Hematopoietic multipotent progenitor cell treated with erythropoietin and hydrocortisone succinate and interleukin-3 and kit ligand, for 15 days (in vitro differentiated cells): ENCODE data around the gene OR10D3.
A peak's percentile ranks its signal among the peaks of the same experiment; 100 is the strongest.
"Not testable (repeated sequence)": the region's sequence is repeated elsewhere in the genome, so short reads cannot be mapped to it uniquely, and the experiment has no call there.

Experiments used
- DNase-seq: peaks from one replicate; pipeline ENCODE4 v3.0.0-alpha.2; 2015; ENCODE audit warnings: low spot score

The OR10D3 gene

DNA sequence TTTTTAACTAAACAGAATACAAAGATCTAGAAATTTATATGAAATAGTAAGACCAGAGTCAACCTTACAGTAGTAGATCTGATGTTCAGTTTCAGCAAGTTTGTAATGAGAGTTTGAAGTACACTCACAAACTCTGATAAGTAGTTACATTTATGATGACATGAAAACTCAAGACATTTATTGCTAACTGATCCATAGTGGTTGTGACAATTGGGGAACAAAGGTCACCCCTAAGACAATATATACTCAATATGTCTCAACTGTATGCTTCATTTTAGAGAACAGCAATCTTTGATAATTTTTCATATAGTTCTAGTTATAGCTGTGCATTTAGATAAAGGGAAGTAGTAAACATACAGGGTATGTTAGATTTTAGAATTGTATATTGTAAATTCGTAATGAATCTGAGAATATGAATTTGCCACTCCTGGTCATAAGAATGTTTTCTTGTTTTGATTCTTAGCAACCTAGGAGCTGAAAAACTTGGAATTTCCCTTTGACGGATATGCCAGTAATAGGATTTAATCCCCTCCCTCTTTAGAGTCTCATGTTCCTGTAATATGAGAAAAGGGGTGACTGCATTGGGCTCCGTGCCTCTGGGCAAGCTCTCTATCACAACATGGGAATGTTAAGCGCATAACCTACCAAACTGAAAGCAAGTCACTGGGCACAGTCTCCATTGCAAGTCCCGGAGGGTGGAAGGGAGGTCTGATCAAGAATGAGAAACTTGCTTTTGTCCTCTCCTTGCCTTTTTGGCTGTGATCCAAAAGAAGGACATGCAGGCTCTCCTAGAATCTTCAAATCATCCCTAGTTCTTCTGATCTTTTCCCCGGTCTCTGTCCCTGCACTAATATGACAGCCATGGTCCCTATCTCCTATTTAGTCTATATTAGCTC is 11.4 kb downstream of the OR10D3 start:
- DNase-seq = no peak

DNA sequence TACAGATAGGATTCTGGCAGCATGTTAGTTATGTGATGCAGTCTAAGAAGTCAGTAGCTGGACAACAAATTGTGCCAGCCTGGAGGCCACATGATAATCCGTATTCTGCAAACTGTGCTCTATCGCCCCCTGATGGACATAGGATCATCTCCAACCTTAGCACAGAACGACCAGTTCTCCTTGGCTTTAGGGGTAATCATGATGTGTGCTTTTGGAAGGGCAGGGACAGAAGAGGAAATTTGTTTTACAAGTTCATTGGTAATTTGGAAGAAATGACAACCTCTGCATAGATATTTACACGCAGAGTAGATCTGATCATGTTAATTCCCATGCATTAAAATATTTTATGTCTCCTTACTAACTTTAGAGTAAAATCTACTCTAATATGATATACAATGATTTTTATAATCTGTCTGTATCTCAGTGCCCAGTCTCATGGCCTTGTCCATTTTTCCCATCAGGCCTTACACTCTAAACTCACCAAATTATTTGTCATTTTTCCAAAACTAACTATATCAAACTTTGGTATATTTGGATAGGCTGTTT is 12.1 kb downstream of the OR10D3 start:
- peak; percentile 76 for DNase-seq

DNA sequence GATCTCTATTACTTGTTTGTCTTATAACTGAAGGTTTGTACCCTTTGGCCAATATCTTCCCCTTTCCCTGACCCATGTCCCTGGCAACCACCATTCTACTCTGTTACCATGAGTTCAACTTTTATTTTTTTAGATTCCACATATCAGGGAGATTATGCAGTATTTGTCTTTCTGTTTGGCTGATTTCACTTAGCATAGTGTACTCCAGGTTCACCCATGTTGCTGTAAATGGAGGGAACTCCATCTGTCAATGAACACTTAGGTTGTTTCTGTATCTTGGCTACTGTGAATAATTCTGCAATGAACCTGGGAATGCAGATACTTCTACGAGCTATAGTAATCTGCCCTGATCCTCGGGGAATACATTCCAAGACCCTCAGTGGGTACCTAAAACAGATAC is 14.9 kb downstream of the OR10D3 start:
- DNase-seq = no peak

DNA sequence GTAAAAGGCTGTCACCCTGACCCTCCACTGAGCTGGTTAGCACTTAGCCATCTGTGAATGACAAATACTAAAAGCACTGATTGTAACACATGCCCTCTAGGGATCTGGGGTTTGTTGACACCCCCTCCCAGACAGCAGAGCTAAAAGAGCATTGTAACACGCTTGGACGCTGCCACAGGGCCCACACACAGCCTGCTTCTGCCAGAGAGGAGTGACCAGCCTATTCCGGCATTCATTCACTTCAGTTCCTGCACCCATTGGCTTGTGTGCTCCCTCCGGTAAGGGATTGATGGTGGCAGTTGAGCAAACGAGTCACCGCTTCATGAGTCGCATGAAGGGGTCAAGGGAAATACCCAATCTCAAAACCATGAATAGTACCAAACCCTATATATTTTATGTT is 15.8 kb downstream of the OR10D3 start:
- DNase-seq = no peak

DNA sequence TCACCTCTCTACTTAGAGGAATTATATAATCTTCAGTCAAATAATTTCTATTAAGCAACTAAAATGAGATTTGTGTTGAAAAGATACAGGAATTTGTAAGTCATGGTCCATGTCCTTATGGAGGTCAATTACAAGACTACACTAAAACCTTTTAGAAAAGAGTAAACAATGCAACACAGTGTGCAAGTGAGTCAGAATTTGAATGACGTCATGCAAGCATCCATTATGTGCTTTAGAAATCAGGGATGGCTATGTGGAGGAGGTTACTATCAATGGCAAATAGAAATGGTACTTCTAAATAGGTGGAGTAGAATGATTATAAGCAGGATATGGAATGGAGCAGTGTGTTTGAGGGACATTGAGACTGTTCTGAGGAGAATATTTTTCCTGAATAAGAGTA is 16.6 kb downstream of the OR10D3 start:
- DNase-seq = no peak

DNA sequence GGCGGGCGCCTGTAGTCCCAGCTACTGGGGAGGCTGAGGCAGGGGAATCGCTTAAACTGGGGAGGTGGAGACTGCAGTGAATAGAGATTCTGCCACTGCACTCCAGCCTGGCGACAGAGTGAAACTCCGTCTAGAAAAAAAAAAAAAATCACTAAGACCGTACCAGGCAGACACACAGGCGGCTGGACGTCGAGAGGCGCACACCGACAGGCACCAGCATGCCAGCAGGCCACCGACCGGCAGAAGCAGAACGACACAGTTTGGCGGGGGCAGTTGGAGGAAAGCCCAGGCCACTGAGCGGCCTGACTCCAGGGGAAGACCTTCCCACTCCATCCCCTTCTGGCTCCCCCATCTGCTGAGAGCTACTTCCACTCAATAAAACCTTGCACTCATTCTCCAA is 17.5 kb downstream of the OR10D3 start:
- no peak for DNase-seq

DNA sequence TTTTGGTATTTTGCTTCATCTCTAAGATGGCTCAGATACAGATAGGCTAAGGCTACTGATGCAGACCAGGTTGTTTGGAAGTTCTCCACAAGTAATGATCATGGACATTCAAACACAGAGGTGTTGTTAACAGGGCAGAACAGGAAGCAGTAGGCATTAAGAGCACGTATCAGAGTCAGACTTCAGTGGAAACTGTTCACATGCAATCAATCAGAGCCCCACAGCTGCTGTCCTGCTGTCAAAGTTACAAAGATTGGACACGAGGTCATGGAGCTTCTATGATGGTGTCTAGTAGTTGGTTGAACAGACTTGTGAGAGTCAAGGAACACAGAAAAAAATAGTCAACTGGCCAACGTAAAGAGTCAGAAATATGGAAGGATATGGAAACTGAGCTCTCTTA is 19.8 kb downstream of the OR10D3 start:
- no peak for DNase-seq

DNA sequence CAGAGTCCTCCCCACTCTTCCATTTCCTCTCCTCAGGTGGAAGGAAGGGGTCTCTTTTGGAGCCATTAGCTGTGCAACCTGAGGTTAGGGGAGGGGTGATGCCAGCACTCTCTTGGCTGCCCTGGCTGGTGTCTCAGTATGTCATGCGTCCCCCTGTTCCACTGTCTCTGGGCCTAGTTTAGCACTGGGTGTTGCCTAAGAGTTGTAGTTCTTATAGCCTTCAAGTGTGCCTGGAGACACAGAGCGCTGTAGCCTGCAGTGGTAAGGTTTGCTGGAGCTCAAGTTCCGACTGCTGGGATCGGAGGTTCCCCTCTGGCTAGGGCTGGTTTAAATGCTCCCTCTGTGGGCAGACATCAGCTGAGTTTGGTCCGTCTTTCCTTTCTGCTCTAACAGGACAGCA is 20.9 kb downstream of the OR10D3 start:
- no peak for DNase-seq

DNA sequence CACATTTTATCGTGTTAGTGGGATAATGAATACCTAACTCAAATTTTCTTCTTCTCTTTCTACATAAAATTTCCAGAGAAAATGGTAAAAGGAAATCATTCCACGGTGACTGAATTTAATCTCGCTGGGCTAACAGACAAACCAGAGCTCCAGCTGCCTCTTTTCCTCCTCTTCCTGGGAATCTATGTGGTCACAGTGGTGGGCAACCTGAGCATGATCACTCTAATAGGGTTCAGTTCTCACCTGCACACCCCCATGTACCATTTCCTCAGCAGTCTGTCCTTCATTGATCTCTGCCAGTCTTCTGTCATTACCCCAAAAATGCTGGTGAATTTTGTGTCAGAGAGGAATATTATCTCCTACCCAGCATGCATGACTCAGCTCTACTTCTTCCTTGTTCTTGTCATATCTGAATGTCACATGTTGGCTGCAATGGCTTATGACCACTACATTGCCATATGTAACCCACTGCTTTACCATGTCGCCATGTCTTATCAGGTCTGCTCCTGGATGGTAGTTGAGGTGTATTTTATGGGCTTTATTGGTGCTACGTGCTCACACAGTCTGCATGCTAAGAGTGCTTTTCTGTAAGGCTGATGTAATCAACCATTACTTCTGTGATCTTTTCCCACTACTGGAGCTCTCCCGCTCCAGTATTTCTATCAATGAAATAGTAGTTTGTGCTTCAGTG is 24.1 kb downstream of the OR10D3 start:
- peak; percentile 80 for DNase-seq

DNA sequence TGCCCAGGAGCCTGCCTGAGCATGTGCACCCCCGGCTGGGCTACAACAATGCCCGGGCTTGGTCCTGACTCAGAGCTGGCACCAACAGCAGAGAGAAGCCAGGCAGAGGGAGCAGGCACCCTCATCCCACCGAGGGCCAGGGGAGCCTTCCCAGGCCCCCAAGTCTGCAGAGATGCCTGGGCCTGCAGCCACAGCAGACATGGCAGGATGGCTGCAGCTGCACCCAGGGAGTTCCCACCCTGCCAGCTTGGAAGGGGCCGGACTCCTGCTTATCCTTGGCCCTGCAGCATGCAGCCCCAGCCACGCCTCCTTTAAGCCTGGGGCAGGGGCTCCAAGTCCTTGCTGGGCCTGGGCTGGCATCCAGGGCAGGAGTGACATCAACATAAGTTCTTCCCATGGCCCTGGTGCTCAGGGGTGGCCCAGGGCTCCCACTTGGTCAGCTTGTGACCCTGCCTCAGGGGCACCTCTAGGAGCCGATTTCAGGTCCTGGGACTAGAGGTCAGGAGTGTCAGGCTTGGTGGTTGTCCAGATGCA is 26.7 kb downstream of the OR10D3 start:
- DNase-seq = no peak

DNA sequence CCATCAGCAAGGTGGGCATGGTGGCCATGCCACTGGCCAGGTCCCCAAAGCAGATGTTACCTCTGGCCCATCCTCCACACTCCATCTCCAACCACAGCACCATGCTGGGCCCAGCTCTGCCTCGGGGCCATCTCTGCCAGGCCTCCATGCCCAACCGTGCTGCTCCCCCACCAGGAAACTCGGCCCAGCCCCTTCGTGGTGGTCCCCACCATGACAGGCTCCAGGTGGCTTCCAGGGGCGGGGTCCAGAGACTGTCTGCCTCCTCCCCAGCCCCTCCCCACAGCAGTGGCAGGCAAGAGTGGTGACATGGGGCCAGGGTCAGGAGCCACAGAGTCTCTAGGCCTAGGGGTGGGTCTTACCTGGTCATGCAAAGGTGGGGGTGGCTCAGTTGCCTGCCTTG is 27.3 kb downstream of the OR10D3 start:
- no peak for DNase-seq

DNA sequence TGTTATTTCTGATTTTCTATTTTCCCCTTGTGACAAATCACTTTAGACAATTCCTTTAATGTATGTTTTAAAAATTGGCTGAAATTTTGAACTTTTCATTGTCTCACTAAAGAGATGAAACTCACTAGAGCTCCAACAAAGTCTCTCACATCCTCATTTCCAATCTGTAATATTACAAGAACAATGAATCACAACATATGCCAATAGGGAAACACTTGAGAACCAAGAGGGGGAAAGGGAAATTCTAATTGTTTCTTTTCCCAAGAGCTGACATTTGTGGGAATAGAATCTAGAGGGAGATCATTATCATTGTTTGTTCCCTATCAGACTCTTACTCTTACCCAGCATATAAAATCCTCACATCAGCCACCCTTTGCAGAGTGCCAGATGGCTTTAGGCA is 28.2 kb downstream of the OR10D3 start:
- DNase-seq = no peak

DNA sequence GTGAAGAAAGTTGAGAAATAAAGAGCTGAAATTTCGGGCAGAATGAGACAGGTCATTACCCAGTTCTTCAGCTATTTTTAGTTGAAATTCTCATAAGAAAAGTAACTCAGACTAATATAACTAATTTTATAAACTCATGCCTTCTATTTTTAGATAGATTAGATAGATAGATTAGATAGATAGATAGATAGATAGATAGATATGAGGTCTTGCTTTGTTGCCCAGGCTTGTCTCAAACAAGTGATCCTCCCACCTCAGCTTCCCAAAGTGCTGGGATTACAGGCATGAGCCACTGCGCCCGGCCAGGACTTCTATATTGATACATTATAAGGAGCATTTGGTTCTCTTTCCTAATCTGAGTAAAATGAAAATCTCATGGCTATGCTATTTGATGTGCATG is 30.9 kb downstream of the OR10D3 start:
- no peak for DNase-seq

DNA sequence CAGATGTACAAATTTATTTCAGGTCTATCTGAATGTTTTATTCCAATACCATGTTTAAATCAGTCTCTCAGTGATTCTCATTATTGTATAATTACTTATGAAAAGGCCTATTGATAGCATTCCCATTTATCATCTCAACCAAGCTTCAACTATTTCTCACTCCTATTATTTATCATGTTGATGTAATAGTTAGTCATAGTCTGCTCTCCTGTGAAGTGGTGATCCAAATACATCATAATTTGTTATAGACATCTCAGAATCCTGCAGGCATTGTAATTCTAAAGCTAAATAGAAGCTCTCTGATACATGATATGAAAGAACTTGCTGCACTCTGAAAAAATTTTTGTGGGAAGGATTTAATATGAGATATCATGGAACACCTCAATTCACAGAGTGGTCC is 36.0 kb downstream of the OR10D3 start:
- DNase-seq = no peak

DNA sequence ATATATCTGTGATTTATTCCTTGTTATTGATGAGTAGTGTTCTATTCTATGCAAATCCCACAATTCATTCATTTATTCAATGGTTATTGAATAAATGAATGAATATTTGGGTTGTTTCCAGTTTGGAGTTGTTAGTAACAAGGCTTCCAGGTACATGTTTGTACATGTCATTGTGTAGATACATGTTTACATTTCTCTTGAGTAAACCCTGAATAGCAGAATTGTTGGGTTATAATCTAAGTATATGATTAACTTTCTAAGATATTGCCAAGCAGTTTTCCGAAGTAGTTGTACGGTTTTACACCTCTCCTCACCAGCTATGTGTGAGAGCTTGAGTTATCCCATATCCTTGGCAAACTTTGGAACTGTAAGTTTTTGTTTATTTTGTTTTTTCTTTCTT is 39.3 kb downstream of the OR10D3 start:
- no peak for DNase-seq

DNA sequence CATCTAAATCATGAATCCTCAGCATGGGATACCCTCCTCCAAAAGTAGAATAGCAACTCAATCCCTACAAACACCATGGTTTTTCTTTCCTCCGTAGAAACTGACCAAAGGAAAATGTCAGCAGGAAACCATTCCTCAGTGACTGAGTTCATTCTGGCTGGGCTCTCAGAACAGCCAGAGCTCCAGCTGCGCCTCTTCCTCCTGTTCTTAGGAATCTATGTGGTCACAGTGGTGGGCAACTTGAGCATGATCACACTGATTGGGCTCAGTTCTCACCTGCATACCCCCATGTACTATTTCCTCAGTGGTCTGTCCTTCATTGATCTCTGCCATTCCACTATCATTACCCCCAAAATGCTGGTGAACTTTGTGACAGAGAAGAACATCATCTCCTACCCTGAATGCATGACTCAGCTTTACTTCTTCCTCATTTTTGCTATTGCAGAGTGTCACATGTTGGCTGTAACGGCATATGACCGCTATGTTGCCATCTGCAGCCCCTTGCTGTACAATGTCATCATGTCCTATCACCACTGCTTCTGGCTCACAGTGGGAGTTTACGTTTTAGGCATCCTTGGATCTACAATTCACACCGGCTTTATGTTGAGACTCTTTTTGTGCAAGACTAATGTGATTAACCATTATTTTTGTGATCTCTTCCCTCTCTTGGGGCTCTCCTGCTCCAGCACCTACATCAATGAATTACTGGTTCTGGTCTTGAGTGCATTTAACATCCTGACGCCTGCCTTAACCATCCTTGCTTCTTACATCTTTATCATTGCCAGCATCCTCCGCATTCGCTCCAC is 41.7 kb downstream of the OR10D3 start:
- not testable (repeated sequence) for DNase-seq

DNA sequence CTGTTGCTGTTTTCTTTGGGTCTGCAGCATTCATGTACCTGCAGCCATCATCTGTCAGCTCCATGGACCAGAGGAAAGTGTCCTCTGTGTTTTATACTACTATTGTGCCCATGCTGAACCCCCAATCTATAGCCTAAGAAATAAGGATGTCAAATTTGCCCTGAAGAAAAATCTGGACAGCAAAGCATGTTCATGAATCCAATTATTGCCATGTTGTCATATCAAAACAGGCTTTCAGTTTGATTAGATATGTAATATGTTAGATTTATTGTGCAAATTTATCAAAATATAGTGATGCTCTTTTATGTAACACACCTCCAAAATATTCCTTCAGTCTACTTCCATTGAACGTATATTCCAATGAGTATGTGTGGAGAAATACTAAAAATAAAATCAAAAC is 42.3 kb downstream of the OR10D3 start:
- no peak for DNase-seq

DNA sequence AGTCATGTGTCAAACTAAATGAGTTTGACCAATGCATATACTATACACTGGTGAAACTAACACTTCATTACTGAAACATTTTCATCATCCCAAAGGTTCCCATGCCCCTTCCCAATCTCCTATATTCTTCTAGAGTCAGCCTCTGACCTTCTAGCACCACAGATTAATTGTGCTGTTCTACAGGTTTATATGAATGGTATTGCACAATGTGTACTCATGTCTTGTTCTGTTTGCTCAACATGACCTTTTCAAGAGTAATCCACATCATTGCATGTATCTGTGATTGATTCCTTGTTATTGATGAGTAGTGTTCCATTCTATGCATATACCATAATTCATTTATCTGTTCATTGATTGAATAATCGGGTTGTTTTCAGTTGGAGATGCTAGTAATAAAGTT is 50.2 kb downstream of the OR10D3 start:
- DNase-seq = no peak
